GM21381 (cell line): ENCODE results near the gene FERMT3.
"Not testable (repeated sequence)": the region's sequence is repeated elsewhere in the genome, so short reads cannot be mapped to it uniquely, and the experiment has no call there.

Experiments used
- ATAC-seq: cut with Tn5 transposase; IDR thresholded peaks from one replicate; pipeline ENCODE4 v1.9.1; 2021; ENCODE audit warnings: mild to moderate bottlenecking, moderate library complexity; ENCODE audit not compliant: unreplicated experiment

Gene FERMT3

GRCh38 chr11:64206457-64207255 is at the start of gene FERMT3:
TSS of gene FERMT3 (plus strand) at chr11:64206721. CDS start at chr11:64207365, 644 bp downstream.
- no peak for ATAC-seq

DNA sequence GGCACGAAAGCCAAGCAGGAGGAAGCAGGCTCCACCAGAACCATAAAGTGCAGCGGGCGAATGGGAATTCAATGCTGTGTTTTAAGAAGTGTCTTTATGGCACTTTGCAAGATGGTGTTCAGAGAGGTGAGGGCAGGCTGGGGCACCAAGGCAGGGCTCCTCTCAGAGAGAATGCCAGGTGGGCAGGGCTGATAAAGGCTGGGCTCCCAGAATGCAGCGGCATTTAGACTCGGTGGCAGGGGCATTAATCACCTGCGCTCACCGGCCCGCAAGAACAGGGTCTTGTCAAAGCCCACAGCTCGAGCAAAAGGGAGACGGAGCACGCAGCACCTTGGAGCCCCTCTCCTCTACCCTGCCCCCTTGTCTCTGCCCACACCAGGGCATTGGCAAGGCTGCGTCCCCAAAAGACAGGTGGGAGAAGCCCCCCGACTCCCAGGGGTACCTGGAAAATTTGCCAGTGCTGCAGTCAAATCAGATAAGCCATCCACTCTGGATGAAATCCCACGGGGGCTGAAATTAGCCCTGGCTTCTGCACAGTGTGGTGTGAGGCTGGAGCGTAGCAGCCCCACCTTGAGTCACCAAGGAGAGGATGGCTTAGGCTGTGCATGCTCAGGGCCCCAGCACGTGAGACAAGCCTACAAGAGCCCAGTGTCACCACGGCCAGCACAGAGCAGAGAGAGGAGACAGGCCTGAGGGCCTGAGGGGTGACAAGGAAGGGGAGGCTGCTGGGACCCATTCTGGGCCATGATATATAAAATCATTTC is 48.7 kb upstream of the FERMT3 start:
- ATAC-seq, result no peak

DNA sequence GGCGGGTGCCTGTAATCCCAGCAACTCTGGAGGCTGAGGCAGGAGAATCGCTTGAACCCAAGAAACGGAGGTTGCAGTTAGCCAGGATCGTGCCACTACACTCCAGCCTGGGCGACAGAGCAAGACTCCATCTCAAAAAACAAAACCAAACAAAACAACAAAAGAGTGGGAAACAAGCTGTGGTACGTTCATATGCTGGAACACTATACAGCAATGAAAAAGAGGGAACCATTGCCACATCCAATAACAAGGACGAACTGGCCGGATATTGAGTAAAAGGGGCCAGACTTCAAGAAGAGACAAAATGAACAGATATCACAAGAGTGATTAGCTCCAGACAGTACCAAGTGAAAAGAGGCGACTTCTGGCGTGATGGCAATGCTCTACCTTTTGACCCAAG is 45.5 kb upstream of the FERMT3 start:
- no peak for ATAC-seq

GRCh38 chr11:64162769-64163168 is 43.8 kb upstream of the FERMT3 start:
- ATAC-seq, result not testable (repeated sequence)

DNA sequence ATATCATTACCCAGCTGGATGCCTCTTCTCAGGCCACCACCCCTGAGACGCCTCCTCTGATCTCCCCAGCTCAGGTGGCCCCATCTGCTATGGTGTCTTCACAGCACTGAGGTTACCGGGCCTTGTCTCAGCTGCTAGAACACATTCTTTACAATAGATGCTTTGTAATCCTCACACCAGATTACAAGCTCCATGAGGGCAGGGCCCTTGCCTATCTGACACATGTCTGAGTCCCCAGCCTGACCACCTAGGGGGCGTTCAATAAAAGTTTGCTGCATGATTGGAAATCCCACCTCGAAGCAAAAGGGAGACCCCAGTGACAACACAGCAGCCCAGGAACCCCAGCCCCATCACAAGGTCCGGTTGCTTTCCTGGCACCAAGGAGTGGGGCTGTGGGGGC is 42.6 kb upstream of the FERMT3 start:
- ATAC-seq, result no peak

DNA sequence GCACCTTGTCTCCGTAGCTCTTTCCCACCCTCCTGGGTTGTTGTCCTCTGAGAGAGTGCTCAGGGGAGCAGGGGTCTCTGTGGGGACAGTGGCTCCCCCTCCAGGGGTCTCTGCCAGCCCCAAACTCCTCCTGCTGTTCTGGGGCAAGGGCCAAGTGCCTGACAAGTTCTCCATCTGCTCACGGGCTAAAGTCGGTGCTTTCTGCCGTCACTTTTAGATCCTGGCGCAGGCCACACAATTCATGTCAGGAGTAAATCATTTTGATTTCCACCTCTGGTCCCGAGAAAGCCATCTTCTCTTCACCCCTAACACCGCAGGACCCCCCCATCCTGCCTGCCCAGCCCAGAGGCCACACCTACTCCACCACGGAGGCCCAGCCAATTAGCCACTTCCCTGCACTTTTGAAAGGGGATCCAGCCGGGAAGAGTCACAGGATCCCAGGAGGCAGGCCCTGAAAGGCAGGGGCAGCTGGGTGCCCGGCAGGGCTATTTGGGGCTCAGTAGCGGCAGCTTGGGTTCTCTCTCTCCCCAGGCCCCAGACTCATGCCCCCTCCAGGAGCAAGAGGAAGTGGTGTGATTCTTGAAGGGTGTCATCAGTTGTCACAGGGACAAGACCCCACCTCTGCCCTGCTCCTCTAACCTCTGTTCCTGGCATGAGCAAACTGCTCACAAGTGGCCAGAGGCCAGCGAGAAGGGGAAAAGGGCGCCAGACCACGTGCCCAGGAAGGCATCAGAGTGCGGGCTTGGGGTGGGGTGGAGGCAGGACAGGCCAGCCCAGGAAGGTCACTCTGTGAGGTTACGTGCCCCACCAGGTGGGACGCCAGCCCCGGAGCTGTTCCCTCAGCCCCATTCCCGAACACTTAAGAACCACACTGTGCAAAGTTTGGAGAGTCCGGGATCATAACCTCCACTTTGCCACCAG is 41.9 kb upstream of the FERMT3 start:
- no peak for ATAC-seq

DNA sequence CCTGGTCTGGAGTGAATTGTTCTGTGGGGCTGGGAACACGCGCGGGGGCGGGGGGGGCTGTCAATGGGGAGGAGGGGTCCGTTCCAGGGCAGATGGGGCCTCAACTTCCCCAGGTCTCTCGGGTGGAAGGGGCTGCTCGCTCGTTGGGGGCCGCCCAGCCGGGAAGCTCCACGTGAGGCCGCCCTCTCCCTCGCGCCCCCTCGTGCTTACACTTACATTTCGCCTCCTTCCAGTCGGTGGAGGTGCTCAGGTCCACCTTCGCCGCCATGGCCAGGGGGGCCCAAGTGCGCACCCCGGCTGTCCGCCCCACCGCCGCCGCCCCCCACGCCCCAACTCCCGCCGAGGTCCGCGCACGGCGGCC is 41.1 kb upstream of the FERMT3 start:
- ATAC-seq, result peak; percentile 13

GRCh38 chr11:64165842-64166635 is 40.5 kb upstream of the FERMT3 start, which contains the start of gene MACROD1:
TSS of gene MACROD1 (minus strand) at chr11:64166113. CDS start at chr11:64165994, 119 bp downstream.
- peak; percentile 85 for ATAC-seq

GRCh38 chr11:64170419-64170818 is 36.1 kb upstream of the FERMT3 start:
- ATAC-seq, result no peak

GRCh38 chr11:64173616-64174355 is 32.7 kb upstream of the FERMT3 start:
- ATAC-seq, result no peak

- no peak for ATAC-seq
These were observed 29.8 kb upstream of the FERMT3 start for GRCh38 chr11:64176751-64177150.

DNA sequence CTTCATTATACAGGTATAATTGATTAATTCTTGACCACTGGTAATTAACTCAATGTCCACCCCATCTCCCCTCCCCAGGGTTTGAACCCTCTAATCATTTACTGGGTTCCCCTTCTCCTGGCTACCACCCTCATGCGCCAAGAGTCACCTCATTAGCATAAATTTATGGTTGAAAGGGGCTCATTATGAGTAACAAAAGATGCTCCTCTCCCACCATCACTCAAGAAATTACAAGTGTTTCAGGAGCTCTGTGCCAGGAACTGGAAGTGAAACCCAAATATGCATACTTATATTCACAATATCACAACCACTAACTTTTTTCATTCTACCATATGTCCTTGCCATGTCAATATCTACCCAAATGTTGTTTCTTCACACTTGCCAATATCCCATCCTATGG is 28.3 kb upstream of the FERMT3 start:
- ATAC-seq, result no peak

- no peak for ATAC-seq
These were observed 27.4 kb upstream of the FERMT3 start for GRCh38 chr11:64178951-64179639.

- no peak for ATAC-seq
These were observed 25.6 kb upstream of the FERMT3 start for GRCh38 chr11:64180891-64181290.

- no peak for ATAC-seq
These were observed 24.8 kb upstream of the FERMT3 start for GRCh38 chr11:64181506-64182411.

DNA sequence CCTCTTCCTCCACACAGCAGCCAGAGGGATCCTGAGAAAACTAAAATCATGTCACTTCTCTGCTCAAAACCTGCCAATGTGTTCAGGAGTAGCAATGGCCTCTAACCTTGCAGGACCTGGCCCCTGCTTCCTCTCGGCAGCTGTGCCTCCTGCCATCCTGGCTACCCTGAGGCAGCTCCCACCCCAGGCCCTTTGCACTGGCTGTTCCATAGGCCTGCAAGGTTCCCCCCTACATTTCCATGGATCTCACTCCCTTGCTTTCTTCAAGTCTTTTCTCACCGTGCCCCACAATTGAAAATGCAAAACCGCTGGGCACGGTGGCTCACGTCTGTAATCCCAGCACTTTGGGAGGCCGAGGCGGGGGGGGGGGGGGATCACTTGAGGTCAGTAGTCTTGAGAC is 22.6 kb upstream of the FERMT3 start:
- ATAC-seq, result no peak

DNA sequence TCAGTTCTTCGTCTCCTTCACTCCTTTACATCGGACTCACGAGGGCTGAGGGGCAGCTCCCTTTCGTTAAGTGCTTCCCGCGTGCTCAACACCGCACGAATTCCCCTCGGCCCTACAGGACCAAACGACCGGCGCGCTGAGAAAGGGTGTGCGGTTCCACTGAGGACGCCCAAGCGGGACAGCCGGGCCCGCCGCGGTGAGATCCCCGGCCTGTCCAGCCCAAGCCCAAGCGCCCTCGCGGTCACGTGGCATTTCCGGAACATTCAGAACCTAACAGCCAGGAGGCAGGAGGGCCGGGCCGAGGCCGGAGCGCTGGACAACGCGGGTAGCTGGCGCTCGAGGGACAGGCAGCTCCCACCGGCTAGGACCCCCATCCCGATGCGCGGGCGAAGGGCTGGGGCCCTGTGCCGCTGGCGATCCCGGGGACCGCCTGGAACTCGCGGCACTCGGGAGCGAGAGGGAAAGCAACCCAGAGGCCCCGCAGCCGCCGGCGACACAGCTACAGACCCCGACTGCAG is 21.3 kb upstream of the FERMT3 start:
- peak; percentile 21 for ATAC-seq
